Cardiac muscle cell (in vitro differentiated cells and primary cell): ENCODE results near the gene SPO11. TPM values are rescaled to one million over a fixed set of nuclear protein-coding genes. Genes with fewer than 3 reads are reported as not detected.

Experiments
- DNase-seq, 2 donors: peaks; one replicate each; pipeline versions ENCODE4 v3.0.0 to v3.0.0-alpha.2; 2010 to 2017; ENCODE audit warnings: low read depth in 1 of 2, low spot score in 1 of 2
- H3K27ac ChIP-seq: fragments of 200-600 bp; sonication (generic); 2 replicates; pipeline ENCODE4 v1.5.1; 2016
- H3K27me3 ChIP-seq: fragments of 200-600 bp; sonication (generic); 2 replicates; pipeline ENCODE4 v1.6.0; 2016; ENCODE audit warnings: control low read depth
- H3K36me3 ChIP-seq: fragments of 200-600 bp; sonication (generic); 2 replicates; pipeline ENCODE4 v1.5.1; 2016; ENCODE audit warnings: control low read depth
- H3K4me1 ChIP-seq: fragments of 200-600 bp; sonication (generic); 2 replicates; pipeline ENCODE4 v1.8.1; 2017; ENCODE audit warnings: low read depth, mild to moderate bottlenecking, mixed run types
- H3K4me3 ChIP-seq: fragments of 200-600 bp; sonication (generic); 2 replicates; pipeline ENCODE4 v1.5.1; 2016; ENCODE audit warnings: mild to moderate bottlenecking
- H3K9me3 ChIP-seq: fragments of 200-600 bp; sonication (generic); 2 replicates; pipeline ENCODE4 v1.5.1; 2017; ENCODE audit warnings: low read depth, mild to moderate bottlenecking, control low read depth
- polyA plus RNA-seq: library from polyadenylated mRNA; unstranded; fragments of >200 nt; fragmentation: Nextera tagmentation; extraction: Ambion mirVana; gene quantifications from 2 replicates; pipeline ENCODE4 v1.2.1, GENCODE V29; 2016
- total RNA-seq: library from RNA; depleted of rRNA; stranded (reverse); fragments of >200 nt; gene quantifications from 2 replicates; pipeline ENCODE4 v1.2.3, GENCODE V29; 2016
- TF ChIP-seq, protein P1 (sequence below): IDR thresholded peaks from 2 replicates; pipeline ENCODE4 v1.5.1; 2012; ENCODE audit warnings: low read depth, mild to moderate bottlenecking, low read length

Gene SPO11
- total and polyA plus RNA-seq, 2 experiments from 2014 or later, result not detected

GRCh38 chr20:57374343-57374930 is 44.8 kb downstream of the SPO11 start:
- Histone ChIP-seq H3K9me3 (no peaks in the 10 kb centered on the region), H3K27ac (no peak overlapping the region), H3K4me3 (no peak overlapping the region), H3K36me3 (peaks cover 71% of the 10 kb centered on the region), H3K4me1 (no peaks in the 10 kb centered on the region), H3K27me3 (no peaks in the 10 kb centered on the region)
- DNase-seq, result no peak
- TF ChIP-seq, protein P1, sequence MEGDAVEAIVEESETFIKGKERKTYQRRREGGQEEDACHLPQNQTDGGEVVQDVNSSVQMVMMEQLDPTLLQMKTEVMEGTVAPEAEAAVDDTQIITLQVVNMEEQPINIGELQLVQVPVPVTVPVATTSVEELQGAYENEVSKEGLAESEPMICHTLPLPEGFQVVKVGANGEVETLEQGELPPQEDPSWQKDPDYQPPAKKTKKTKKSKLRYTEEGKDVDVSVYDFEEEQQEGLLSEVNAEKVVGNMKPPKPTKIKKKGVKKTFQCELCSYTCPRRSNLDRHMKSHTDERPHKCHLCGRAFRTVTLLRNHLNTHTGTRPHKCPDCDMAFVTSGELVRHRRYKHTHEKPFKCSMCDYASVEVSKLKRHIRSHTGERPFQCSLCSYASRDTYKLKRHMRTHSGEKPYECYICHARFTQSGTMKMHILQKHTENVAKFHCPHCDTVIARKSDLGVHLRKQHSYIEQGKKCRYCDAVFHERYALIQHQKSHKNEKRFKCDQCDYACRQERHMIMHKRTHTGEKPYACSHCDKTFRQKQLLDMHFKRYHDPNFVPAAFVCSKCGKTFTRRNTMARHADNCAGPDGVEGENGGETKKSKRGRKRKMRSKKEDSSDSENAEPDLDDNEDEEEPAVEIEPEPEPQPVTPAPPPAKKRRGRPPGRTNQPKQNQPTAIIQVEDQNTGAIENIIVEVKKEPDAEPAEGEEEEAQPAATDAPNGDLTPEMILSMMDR, result no peak

DNA sequence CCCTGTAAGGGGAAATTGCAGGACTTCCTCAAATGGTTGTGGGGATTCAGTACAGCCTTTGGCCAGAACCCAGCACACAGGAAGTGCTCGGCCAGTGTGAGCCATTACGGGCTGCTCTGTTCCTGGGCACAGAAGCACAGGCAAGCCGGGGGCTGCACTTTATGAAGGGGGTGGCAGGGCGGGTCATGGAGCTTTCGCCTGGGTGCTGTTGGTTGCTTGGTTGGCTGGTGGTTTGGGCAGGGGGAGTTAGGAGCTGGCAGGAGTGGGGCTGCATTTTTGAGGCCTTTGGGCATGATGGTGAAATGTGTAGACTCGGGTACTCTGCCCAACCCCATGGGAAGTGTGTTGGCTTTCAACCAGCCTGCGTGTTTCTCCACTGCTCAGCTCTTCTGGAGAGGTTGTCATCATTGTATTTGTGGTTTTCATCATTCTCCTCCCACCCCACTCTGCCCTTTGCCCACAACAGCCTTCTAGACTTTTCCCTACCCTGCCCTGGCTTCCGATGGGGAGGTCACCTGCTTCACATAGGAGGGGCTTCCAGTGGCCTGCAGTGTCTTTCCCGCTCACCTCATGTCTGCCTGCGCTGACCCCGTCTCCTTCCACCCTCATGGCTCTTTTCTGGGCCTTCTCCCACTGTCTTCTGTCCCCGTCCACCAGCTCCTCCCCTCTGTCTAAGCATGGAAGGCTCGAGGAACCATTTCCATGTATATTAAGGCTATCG is 45.5 kb downstream of the SPO11 start:
- Histone ChIP-seq H3K27me3 (no peaks in the 10 kb centered on the region), H3K4me1 (no peaks in the 10 kb centered on the region), H3K9me3 (no peaks in the 10 kb centered on the region), H3K36me3 (peaks cover 65% of the 10 kb centered on the region), H3K4me3 (no peak overlapping the region), H3K27ac (no peak overlapping the region)
- DNase-seq, result no peak
- TF ChIP-seq, protein P1, result no peak

DNA sequence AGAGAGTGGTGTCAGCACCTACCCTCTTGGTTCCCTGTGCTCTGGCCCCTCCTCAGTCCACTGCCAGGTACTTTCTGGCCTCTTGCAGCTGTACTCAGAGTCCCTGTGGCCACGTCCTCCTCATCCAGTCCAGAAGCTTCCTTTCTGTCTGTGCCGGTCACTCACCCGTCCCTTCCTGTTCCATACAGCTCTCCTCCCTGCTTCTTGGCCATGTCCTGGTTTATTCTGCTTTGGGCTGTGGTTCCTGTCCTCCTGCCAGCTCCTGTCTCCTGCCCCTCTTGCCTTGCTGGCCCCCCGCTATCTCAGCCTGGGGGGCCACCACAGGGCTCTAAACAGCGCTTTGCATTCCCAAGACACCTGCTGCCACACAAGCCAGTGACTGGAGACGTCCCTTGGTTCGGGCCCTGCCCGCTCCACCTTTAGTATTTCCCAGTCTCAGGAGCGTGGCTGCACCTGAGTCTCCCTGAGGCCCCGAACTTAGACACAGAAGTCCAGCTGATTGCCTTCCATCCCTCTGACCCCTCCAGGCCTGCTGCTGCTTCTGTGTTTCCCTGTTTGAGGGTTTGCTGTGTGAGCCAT is 46.1 kb downstream of the SPO11 start:
- peaks cover 62% of the 10 kb centered on the region for H3K36me3 ChIP-seq
- no peak for DNase-seq

GRCh38 chr20:57377350-57377749 is 47.7 kb downstream of the SPO11 start:
- TF ChIP-seq, protein P1, result no peak
- H3K27me3 ChIP-seq, result no peaks in the 10 kb centered on the region
- DNase-seq, result no peak
- H3K4me3 ChIP-seq, result no peak overlapping the region
- H3K27ac ChIP-seq, result no peak overlapping the region
- no peaks in the 10 kb centered on the region for H3K4me1 ChIP-seq
- no peaks in the 10 kb centered on the region for H3K9me3 ChIP-seq
- peaks cover 52% of the 10 kb centered on the region for H3K36me3 ChIP-seq

More for the DNA sequence above, 46.1 kb downstream of the SPO11 start:
- TF ChIP-seq, protein P1, result no peak
- Histone ChIP-seq H3K4me1 (no peaks in the 10 kb centered on the region), H3K9me3 (no peaks in the 10 kb centered on the region), H3K27me3 (no peaks in the 10 kb centered on the region), H3K4me3 (no peak overlapping the region), H3K27ac (no peak overlapping the region)

- DNase-seq, result no peak
- no peak overlapping the region for H3K4me3 ChIP-seq
- no peak overlapping the region for H3K27ac ChIP-seq
- peaks cover 48% of the 10 kb centered on the region for H3K36me3 ChIP-seq
- TF ChIP-seq, protein P1, result no peak
- no peaks in the 10 kb centered on the region for H3K4me1 ChIP-seq
- H3K27me3 ChIP-seq, result no peaks in the 10 kb centered on the region
- H3K9me3 ChIP-seq, result no peaks in the 10 kb centered on the region
These were observed 48.5 kb downstream of the SPO11 start for GRCh38 chr20:57378107-57378506.
